K562 (cell line): ENCODE data around the gene PSMD2. TPM values are rescaled to one million over a fixed set of nuclear protein-coding genes. Genes with fewer than 3 reads are reported as not detected.
A peak's percentile ranks its signal among the peaks of the same experiment; 100 is the strongest.

ENCODE experiments used
- ATAC-seq: fragments of 200-7000 bp; cut with Tn5 transposase; 3 replicates; pipeline ENCODE4 v1.9.1; 2020; ENCODE audit warnings: moderate library complexity
- BruUV-seq: library from RNA; stranded (reverse); fragments of 400-500 nt; replicated peaks from 2 replicates; lab custom pipeline; 2021; lab: Mats Ljungman, UMichigan
- CTCF ChIA-PET: fragments of 300-600 bp; formaldehyde crosslinking; extraction: SDS; loops from one replicate; lab custom pipeline; 2021; ENCODE audit warnings: low intra/inter-chr PET ratio; lab: Yijun Ruan, JAX
- POLR2A ChIA-PET: fragments of 300-600, 350-650 bp; sonication (Branson Sonifier 250); formaldehyde crosslinking; extraction: SDS; loops from one replicate; lab custom pipeline; 2021; ENCODE audit warnings: antibody characterized with exemption, inconsistent platforms; lab: Yijun Ruan, JAX
- DNase-seq, 4 experiments: peaks; one replicate each; pipeline versions ENCODE4 v3.0.0 to v3.0.0-alpha.2; 2011 to 2018; ENCODE audit warnings: low spot score in 3 of 4, mixed read lengths in 3 of 4; ENCODE audit errors: extremely low read depth in 1 of 4
- FAIRE-seq: peaks from 2 replicates; lab custom pipeline; 2011; peaks lifted over from hg19 to GRCh38; lab: Jason Lieb, UNC
- H2AFZ ChIP-seq: 2 replicates; pipeline ENCODE4 v1.6.0; 2011; ENCODE audit warnings: low read depth, low read length, control low read depth, inconsistent platforms
- H3K27ac ChIP-seq: fragments of 200-600 bp; 3 replicates; pipeline ENCODE4 v1.8.0; 2011; ENCODE audit warnings: low read depth, mild to moderate bottlenecking, control low read depth, inconsistent platforms, low read length, moderate library complexity, mixed read lengths; ENCODE audit errors: extremely low read depth
- H3K27me3 ChIP-seq, 2 experiments: fragments of 300-600 bp in 1 of 2; 2 replicates in 1 of 2; 3 replicates in 1 of 2; pipeline versions ENCODE4 v1.6.0 to v1.8.0; 2011; ENCODE audit warnings: inconsistent platforms in 2 of 2, low read length in 2 of 2, mild to moderate bottlenecking in 1 of 2, mixed read lengths in 1 of 2, moderate library complexity in 1 of 2; ENCODE audit not compliant: control insufficient read depth in 2 of 2, insufficient read depth in 2 of 2
- H3K36me3 ChIP-seq: fragments of 300-600 bp; 3 replicates; pipeline ENCODE4 v1.8.0; 2011; ENCODE audit warnings: mild to moderate bottlenecking, low read length, inconsistent platforms; ENCODE audit not compliant: control insufficient read depth, insufficient read depth
- H3K4me1 ChIP-seq, 2 experiments: fragments of 200-600 bp in 1 of 2; replicated peaks in 1 of 2; 2 replicates in 1 of 2; 3 replicates in 1 of 2; pipeline versions ENCODE4 v1.5.1 to v1.8.0; 2011; ENCODE audit warnings: inconsistent platforms in 2 of 2, low read length in 2 of 2, mild to moderate bottlenecking in 1 of 2, mixed read lengths in 1 of 2, moderate library complexity in 1 of 2; ENCODE audit not compliant: control insufficient read depth in 2 of 2, insufficient read depth in 2 of 2
- H3K4me2 ChIP-seq: 2 replicates; pipeline ENCODE4 v1.6.1; 2011; ENCODE audit warnings: low read length, control low read depth, inconsistent platforms, mixed read lengths; ENCODE audit not compliant: insufficient read depth
- H3K4me3 ChIP-seq: fragments of 200-600 bp; sonication (generic), shearing (Covaris generic); 2 replicates; pipeline ENCODE4 v1.5.1; 2016; ENCODE audit warnings: control low read depth, inconsistent platforms
- H3K79me2 ChIP-seq: fragments of 200-600 bp; 3 replicates; pipeline ENCODE4 v1.8.0; 2011; ENCODE audit warnings: low read length, inconsistent platforms; ENCODE audit not compliant: control insufficient read depth, insufficient read depth
- H3K9ac ChIP-seq, 2 experiments: 2 replicates each; pipeline versions ENCODE4 v1.6.0 to v1.6.1; 2011; ENCODE audit warnings: low read depth in 2 of 2, low read length in 2 of 2, control low read depth in 1 of 2, inconsistent platforms in 1 of 2, mild to moderate bottlenecking in 1 of 2, mixed read lengths in 1 of 2; ENCODE audit not compliant: insufficient read depth in 1 of 2
- H3K9me1 ChIP-seq: one replicate; pipeline ENCODE4 v1.6.0; 2011; ENCODE audit warnings: inconsistent platforms, mild to moderate bottlenecking, low read length, moderate library complexity; ENCODE audit not compliant: control insufficient read depth, insufficient read depth
- H3K9me3 ChIP-seq: replicated peaks from 2 replicates; pipeline ENCODE4 v1.5.1; 2011; ENCODE audit warnings: low read depth, low read length, inconsistent platforms; ENCODE audit not compliant: control insufficient read depth, insufficient read depth
- H4K20me1 ChIP-seq: replicated peaks from 2 replicates; pipeline ENCODE4 v1.6.1; 2011; ENCODE audit warnings: low read length, inconsistent platforms, mixed read lengths; ENCODE audit not compliant: control insufficient read depth, insufficient read depth
- POLR2G ChIP-seq: fragments of 200-400 bp; formaldehyde crosslinking; IDR thresholded peaks from 2 replicates; pipeline ENCODE4 v1.6.1; 2017; ENCODE audit warnings: low read depth, mild to moderate bottlenecking, antibody characterized with exemption, low read length, moderate library complexity
- RBFOX2 ChIP-seq: fragments of 200-400 bp; formaldehyde crosslinking; IDR thresholded peaks from 2 replicates; pipeline ENCODE4 v1.6.1; 2017; ENCODE audit warnings: low read depth, mild to moderate bottlenecking, low read length, moderate library complexity
- RFX1 ChIP-seq: fragments of 450-650 bp; IDR thresholded peaks from 2 replicates; pipeline ENCODE4 v1.6.1; 2016; ENCODE audit warnings: mild to moderate bottlenecking, moderate library complexity
- SETDB1 ChIP-seq: IDR thresholded peaks from one replicate; pipeline ENCODE4 v1.6.1; 2012; ENCODE audit warnings: low read length, control low read depth, inconsistent platforms
- SIRT6 ChIP-seq: IDR thresholded peaks from one replicate; pipeline ENCODE4 v1.6.1; 2012; ENCODE audit warnings: low read depth, mild to moderate bottlenecking, control low read depth, inconsistent platforms, low read length, moderate library complexity
- WGBS: fragments of 100-300 bp; shearing (Covaris generic); methylation state at CpG from one replicate; pipeline ENCODE4 v1.1.6; 2016; ENCODE audit warnings: low coverage, mixed read lengths; ENCODE audit not compliant: insufficient coverage; ENCODE audit errors: missing lambda C conversion rate; 5-methylcytosine and 5-hydroxymethylcytosine counted together
- in situ Hi-C: fragments of 300-500 bp; cut with MboI; formaldehyde crosslinking; loops from 4 replicates; pipeline ENCODE4 v1.15.0; 2018; ENCODE audit warnings: inconsistent platforms, mixed read lengths
- intact Hi-C: fragments of 100-400 bp; cut with micrococcal nuclease; formaldehyde crosslinking; loops from 2 replicates; pipeline ENCODE4 v1.14.2; 2022
- polyA plus RNA-seq, 8 experiments: library from polyadenylated mRNA; depleted of rRNA in 4 of 8; stranded (reverse) in 5 of 8; unstranded in 3 of 8; fragments of >200 nt; fragmentation: Nextera tagmentation in 2 of 8; fragmentation: Illumina TruSeq in 1 of 8; extraction: Ambion mirVana in 2 of 8; extraction: Trizol in 1 of 8; gene quantifications; 2 replicates each; pipeline versions ENCODE4 v1.2.1 to v1.2.3, GENCODE V29; 2011 to 2014; ENCODE audit warnings: inconsistent platforms in 1 of 8, missing spikeins in 1 of 8
- total RNA-seq, 7 experiments: library from RNA; depleted of rRNA in 6 of 7; stranded (reverse); fragments of >200 nt in 6 of 7; fragmentation: Illumina TruSeq in 2 of 7; extraction: Trizol in 2 of 7; gene quantifications; 2 replicates each; pipeline versions ENCODE4 v1.2.1 to v1.2.3, GENCODE V29; 2011 to 2021; ENCODE audit warnings: low replicate concordance in 1 of 7
- TF ChIP-seq, protein P1 (sequence below): IDR thresholded peaks from 2 replicates; pipeline ENCODE4 v1.6.1; 2014; ENCODE audit warnings: antibody characterized with exemption
- TF ChIP-seq, protein P2 (sequence below): sonication (generic); formaldehyde crosslinking; IDR thresholded peaks from 2 replicates; pipeline ENCODE4 v1.8.1; 2023; ENCODE audit warnings: missing genetic modification reagents, mild to moderate bottlenecking, borderline replicate concordance

The PSMD2 gene
- total and polyA plus RNA-seq, 9 of the 15 experiments (the other 6 are each of a cell fraction or from before 2014, with no cell fraction given) = 152 to 484 (median 295) TPM

DNA sequence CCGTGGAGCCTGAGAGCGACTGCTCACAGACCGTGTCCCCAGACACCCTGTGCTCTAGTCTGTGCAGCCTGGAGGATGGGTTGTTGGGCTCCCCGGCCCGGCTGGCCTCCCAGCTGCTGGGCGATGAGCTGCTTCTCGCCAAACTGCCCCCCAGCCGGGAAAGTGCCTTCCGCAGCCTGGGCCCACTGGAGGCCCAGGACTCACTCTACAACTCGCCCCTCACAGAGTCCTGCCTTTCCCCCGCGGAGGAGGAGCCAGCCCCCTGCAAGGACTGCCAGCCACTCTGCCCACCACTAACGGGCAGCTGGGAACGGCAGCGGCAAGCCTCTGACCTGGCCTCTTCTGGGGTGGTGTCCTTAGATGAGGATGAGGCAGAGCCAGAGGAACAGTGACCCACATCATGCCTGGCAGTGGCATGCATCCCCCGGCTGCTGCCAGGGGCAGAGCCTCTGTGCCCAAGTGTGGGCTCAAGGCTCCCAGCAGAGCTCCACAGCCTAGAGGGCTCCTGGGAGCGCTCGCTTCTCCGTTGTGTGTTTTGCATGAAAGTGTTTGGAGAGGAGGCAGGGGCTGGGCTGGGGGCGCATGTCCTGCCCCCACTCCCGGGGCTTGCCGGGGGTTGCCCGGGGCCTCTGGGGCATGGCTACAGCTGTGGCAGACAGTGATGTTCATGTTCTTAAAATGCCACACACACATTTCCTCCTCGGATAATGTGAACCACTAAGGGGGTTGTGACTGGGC, 45.7 kb downstream of the PSMD2 start:
- ChIA-PET POLR2A (interaction anchor here (0.5 to 1.1 kb wide), 4 partner anchors 8 to 449 kb away, joined by 3 to 6 read pairs (median 3); partner anchors contain the start of gene FAM131A), CTCF (no interaction called here)
- peaks cover 8% of the 10 kb centered on the region; the same call in 2 of the 3 replicates for H3K79me2 ChIP-seq
- no peaks in the 10 kb centered on the region for H3K9me3 ChIP-seq
- H3K27ac ChIP-seq = no peak overlapping the region
- DNase-seq (no peak), ATAC-seq (no peak), FAIRE-seq (no peak)
- no peak overlapping the region for H2AFZ ChIP-seq
- peaks cover 6% of the 10 kb centered on the region for H3K9me1 ChIP-seq
- no peaks in the 10 kb centered on the region for H4K20me1 ChIP-seq
- no peak overlapping the region for H3K4me3 ChIP-seq
- H3K27me3 ChIP-seq = no peaks in the 10 kb centered on the region
- no TSS peak for BruUV-seq
- peaks cover 36% of the 10 kb centered on the region; the same call in 2 of the 3 replicates for H3K36me3 ChIP-seq
- 87% methylated on average over 17 of the region's 24 CpGs for WGBS
- H3K9ac ChIP-seq = peak overlapping the region in 1 of 2 experiments; percentile 61; a peak in 2 of 4 replicates
- TF ChIP-seq POLR2G (peak; percentile 63), SIRT6 (no peak), RFX1 (no peak), RBFOX2 (peak; percentile 32; the same call in 1 of the 2 replicates), SETDB1 (no peak)
- TF ChIP-seq, protein P1, sequence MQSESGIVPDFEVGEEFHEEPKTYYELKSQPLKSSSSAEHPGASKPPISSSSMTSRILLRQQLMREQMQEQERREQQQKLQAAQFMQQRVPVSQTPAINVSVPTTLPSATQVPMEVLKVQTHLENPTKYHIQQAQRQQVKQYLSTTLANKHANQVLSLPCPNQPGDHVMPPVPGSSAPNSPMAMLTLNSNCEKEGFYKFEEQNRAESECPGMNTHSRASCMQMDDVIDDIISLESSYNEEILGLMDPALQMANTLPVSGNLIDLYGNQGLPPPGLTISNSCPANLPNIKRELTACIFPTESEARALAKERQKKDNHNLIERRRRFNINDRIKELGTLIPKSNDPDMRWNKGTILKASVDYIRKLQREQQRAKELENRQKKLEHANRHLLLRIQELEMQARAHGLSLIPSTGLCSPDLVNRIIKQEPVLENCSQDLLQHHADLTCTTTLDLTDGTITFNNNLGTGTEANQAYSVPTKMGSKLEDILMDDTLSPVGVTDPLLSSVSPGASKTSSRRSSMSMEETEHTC = no peak
- TF ChIP-seq, protein P2, sequence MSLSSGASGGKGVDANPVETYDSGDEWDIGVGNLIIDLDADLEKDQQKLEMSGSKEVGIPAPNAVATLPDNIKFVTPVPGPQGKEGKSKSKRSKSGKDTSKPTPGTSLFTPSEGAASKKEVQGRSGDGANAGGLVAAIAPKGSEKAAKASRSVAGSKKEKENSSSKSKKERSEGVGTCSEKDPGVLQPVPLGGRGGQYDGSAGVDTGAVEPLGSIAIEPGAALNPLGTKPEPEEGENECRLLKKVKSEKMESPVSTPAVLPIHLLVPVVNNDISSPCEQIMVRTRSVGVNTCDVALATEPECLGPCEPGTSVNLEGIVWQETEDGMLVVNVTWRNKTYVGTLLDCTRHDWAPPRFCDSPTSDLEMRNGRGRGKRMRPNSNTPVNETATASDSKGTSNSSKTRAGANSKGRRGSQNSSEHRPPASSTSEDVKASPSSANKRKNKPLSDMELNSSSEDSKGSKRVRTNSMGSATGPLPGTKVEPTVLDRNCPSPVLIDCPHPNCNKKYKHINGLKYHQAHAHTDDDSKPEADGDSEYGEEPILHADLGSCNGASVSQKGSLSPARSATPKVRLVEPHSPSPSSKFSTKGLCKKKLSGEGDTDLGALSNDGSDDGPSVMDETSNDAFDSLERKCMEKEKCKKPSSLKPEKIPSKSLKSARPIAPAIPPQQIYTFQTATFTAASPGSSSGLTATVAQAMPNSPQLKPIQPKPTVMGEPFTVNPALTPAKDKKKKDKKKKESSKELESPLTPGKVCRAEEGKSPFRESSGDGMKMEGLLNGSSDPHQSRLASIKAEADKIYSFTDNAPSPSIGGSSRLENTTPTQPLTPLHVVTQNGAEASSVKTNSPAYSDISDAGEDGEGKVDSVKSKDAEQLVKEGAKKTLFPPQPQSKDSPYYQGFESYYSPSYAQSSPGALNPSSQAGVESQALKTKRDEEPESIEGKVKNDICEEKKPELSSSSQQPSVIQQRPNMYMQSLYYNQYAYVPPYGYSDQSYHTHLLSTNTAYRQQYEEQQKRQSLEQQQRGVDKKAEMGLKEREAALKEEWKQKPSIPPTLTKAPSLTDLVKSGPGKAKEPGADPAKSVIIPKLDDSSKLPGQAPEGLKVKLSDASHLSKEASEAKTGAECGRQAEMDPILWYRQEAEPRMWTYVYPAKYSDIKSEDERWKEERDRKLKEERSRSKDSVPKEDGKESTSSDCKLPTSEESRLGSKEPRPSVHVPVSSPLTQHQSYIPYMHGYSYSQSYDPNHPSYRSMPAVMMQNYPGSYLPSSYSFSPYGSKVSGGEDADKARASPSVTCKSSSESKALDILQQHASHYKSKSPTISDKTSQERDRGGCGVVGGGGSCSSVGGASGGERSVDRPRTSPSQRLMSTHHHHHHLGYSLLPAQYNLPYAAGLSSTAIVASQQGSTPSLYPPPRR (CRISPR knock-in tag) = no peak
- H3K4me1 ChIP-seq = peaks cover 43 to 52% of the 10 kb centered on the region in 2 experiments
- intact Hi-C loops (loop anchor here (1.0 kb wide), 1 partner anchor 18 kb away; no protein-coding TSS in a partner anchor), in situ Hi-C loops (no loop called here)
- H3K4me2 ChIP-seq = no peak overlapping the region
